D721Med (cell line): ENCODE measurements around the gene CNTNAP2.
"Not testable (repeated sequence)": the region's sequence is repeated elsewhere in the genome, so short reads cannot be mapped to it uniquely, and the experiment has no call there.

ENCODE experiments used
- DNase-seq: peaks from one replicate; pipeline ENCODE4 v3.0.0; 2011; ENCODE audit warnings: low spot score; ENCODE audit not compliant: insufficient read length
- FAIRE-seq: peaks from 2 replicates; lab custom pipeline; 2011; peaks lifted over from hg19 to GRCh38; lab: Jason Lieb, UNC
- TF ChIP-seq, protein P1 (sequence below): IDR thresholded peaks from 2 replicates; pipeline ENCODE4 v1.5.1; 2012; ENCODE audit warnings: mild to moderate bottlenecking, control low read depth; ENCODE audit not compliant: insufficient read depth; ENCODE audit errors: missing control alignments

Gene CNTNAP2

DNA sequence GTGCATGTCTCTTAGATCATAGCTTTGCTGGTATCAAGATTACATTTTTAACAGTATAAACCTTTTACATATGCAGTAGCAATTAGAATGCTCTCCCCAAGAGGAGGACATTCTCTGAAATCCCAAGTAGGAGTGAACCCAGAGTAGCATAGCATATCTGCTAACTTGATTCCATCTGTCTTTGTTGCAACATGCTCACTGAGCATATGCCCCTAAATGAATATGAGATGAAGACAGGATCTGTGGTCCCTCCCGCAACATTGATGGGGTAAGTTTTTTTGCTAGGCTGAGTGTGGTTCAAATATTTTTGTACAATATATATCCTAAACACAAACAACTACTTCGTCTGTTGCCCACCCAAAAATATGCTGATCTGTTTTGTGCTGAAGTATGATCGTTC, 1939.8 kb downstream of the CNTNAP2 start:
- no peak for DNase-seq
- TF ChIP-seq, protein P1, sequence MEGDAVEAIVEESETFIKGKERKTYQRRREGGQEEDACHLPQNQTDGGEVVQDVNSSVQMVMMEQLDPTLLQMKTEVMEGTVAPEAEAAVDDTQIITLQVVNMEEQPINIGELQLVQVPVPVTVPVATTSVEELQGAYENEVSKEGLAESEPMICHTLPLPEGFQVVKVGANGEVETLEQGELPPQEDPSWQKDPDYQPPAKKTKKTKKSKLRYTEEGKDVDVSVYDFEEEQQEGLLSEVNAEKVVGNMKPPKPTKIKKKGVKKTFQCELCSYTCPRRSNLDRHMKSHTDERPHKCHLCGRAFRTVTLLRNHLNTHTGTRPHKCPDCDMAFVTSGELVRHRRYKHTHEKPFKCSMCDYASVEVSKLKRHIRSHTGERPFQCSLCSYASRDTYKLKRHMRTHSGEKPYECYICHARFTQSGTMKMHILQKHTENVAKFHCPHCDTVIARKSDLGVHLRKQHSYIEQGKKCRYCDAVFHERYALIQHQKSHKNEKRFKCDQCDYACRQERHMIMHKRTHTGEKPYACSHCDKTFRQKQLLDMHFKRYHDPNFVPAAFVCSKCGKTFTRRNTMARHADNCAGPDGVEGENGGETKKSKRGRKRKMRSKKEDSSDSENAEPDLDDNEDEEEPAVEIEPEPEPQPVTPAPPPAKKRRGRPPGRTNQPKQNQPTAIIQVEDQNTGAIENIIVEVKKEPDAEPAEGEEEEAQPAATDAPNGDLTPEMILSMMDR: no peak
- FAIRE-seq: no peak

DNA sequence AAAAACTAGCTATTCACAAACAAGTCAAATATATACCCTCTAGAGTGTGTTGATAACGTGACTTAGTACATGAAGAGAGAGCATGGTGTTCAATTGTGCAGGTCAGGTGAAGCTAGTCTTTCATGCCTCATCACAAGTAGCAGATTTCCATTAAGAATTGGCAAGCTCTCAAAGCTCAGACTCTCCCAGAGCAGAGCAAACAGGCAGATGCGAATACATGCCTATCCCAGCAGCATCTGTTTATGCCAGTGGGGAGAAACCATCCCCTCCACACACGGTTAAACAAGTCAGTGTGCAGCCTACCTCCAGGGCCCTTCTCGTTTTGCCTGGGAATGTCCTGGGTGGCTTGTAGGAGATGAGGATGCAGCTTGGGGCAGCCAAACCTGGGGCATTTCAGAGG, 1941.5 kb downstream of the CNTNAP2 start:
- DNase-seq: no peak

DNA sequence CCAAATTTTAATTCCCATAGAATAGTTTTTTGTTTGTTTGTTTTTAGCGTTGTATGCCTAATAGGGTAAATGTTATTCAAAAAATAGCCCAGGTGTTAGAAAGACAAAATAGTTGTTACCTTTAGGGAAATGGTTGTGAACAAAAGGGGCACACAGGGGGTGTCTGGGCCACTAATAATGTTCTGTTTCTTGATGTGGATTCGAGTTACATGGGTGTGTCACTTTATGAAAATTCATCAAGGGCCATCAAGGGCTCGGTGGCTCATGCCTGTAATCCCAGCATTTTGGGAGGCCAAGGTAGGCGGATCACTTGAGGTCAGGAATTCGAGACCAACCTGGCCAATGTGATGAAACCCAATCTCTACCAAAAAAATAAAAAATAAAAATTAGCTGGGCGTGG, 1942.2 kb downstream of the CNTNAP2 start:
- DNase-seq (no peak), FAIRE-seq (no peak)
- TF ChIP-seq, protein P1: no peak

More for the DNA sequence above, 1941.5 kb downstream of the CNTNAP2 start:
- TF ChIP-seq, protein P1: no peak
- FAIRE-seq: no peak

DNA sequence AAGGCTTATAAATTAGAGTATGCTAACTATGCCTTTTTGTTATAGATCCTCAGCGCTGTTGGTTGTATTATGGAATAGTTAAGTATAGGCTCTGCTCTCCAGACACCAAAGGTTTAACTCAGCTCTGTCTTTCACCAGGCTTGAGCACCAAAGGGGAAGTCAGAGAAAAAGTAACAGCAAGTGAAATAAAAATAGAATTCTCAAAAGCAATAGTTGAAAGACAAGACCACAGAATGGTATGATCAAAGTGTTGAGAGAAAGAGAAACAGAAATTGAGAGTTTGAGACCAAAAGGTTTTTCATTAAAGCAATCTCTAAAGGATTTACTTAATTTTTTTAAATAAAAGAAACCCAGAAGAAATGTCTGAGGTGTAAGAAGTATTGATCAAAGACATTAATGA, 1944.1 kb downstream of the CNTNAP2 start:
- no peak for FAIRE-seq
- no peak for DNase-seq
- TF ChIP-seq, protein P1: no peak

DNA sequence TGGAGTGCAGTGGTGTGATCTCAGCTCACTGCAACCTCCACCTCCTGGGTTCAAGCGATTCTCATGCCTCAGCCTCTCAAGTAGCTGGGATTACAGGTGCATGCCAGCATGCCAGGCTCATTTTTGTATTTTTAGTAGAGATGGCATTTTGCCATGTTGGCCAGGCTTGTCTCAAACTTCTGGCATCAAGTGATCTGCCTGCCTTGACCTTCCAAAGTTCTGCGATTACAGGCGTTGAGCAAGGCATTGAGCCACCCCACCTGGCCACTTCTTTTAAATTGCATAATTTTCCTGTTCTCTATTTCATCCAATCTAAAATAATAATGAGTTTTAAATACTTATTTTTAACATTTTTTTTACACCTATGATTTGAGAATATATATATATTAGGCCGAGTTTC, 1961.5 kb downstream of the CNTNAP2 start:
- not testable (repeated sequence) for FAIRE-seq, DNase-seq

DNA sequence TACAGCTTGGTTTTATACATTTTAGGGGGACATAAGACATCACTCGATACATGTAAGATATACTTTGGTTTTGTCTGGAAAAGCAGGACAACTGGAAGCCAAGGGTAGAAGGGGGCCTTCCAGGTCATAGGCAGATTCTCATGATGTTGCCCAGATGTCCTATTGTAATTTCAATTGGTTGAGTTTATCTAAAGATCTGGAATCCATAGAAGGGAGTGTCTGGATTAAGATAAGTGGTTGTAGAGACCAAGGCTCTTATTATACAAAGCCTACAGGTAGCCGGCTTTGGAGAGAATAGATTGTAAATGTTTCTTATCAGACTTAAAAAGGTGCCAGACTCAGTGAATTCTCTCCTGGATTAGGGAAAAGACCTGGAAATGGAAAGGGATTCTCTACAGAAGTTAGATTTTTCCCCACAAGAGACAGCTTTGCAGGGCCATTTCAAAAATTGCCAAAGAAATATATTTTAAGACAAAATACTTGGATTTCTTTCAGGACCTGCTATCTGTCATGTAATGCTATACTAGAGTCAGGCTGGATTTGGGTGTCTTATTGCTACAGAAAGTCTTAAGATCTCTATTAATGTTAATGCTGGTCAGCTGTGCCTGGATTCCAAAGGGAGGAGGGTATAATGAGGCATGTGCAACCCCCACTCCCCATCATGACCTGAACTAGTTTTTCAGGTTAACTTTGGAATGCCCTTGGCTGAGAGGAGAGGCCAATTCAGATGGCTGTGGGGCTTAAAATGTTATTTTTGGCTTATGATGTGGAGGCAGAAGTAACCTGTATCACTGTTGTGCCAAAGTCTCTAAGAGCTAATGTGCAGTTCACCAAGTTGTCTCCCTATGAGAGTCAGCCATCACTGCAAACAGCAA, 1962.8 kb downstream of the CNTNAP2 start:
- TF ChIP-seq, protein P1: no peak
- FAIRE-seq: no peak

DNA sequence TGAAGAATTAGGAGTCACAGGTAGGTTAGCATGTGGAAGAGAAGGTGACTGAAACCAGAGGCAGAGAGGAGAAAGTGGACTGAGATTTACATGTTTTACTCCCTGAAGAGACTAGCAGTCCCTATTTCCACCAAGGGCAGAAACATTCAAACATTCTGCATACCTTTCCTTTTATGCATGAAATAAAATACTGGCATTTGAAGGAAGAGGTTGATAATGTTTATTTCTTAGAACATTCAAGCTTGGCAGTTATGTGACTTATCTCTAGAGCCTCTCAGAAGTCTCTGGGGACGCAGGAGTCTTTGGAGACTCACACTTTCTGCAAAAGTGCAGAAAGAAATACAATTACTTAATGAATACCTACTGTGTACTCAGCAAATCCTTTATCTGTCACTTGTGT, 1966.8 kb downstream of the CNTNAP2 start:
- DNase-seq: no peak
- no peak for FAIRE-seq
- TF ChIP-seq, protein P1: no peak

More for the DNA sequence above, 1962.8 kb downstream of the CNTNAP2 start:
- DNase-seq: no peak
